Measurements from ENCODE around the gene GATA6.
A peak's percentile ranks its signal among the peaks of the same experiment; 100 is the strongest.

The GATA6 gene

GRCh38 chr18:22186484-22186971 is 17.1 kb downstream of the GATA6 start:
- TF ChIP-seq CTCF (IDR thresholded peaks at IDR 0.05; ENCODE audit: low read depth, low read length) = no peak
- DNase-seq (ENCODE audit: low read depth in 2 of 2) = peak in 1 of 2 donors; percentile 18
- H3K4me3 ChIP-seq (replicated peaks in 1 of 2; ENCODE audit: low read depth in 2 of 2, low read length in 2 of 2) = no peak overlapping the region

- DNase-seq (ENCODE audit: low read depth in 2 of 2) = peak in 1 of 2 donors; percentile 57
- no peak overlapping the region for H3K4me3 ChIP-seq (replicated peaks in 1 of 2; ENCODE audit: low read depth in 2 of 2, low read length in 2 of 2)
- no peak for TF ChIP-seq CTCF (IDR thresholded peaks at IDR 0.05; ENCODE audit: low read depth, low read length)
Observed at GRCh38 chr18:22188559-22189267, 19.3 kb downstream of the GATA6 start.

- peak in 1 of 2 donors; percentile 77 for DNase-seq (ENCODE audit: low read depth in 2 of 2)
- no peak for TF ChIP-seq CTCF (IDR thresholded peaks at IDR 0.05; ENCODE audit: low read depth, low read length)
- H3K4me3 ChIP-seq (replicated peaks in 1 of 2; ENCODE audit: low read depth in 2 of 2, low read length in 2 of 2) = no peak overlapping the region
Observed at GRCh38 chr18:22189449-22190166, 20.2 kb downstream of the GATA6 start.

- DNase-seq (ENCODE audit: low read depth in 2 of 2) = no peak
- no peak overlapping the region for H3K4me3 ChIP-seq (replicated peaks in 1 of 2; ENCODE audit: low read depth in 2 of 2, low read length in 2 of 2)
- no peak for TF ChIP-seq CTCF (IDR thresholded peaks at IDR 0.05; ENCODE audit: low read depth, low read length)
Observed at GRCh38 chr18:22191346-22191695, 21.9 kb downstream of the GATA6 start.

GRCh38 chr18:22191923-22192322 is 22.5 kb downstream of the GATA6 start:
- no peak overlapping the region for H3K4me3 ChIP-seq (replicated peaks in 1 of 2; ENCODE audit: low read depth in 2 of 2, low read length in 2 of 2)
- DNase-seq (ENCODE audit: low read depth in 2 of 2) = peak in 1 of 2 donors; percentile 75
- TF ChIP-seq CTCF (IDR thresholded peaks at IDR 0.05; ENCODE audit: low read depth, low read length) = no peak

- peak overlapping the region in 1 of 2 donors; percentile 8 for H3K4me3 ChIP-seq (replicated peaks in 1 of 2; ENCODE audit: low read depth in 2 of 2, low read length in 2 of 2)
- TF ChIP-seq CTCF (IDR thresholded peaks at IDR 0.05; ENCODE audit: low read depth, low read length) = no peak
- peak; percentile 10 to 77 for DNase-seq (ENCODE audit: low read depth in 2 of 2)
Observed at GRCh38 chr18:22193466-22193865, 24.1 kb downstream of the GATA6 start.
